Activated CD8-positive, alpha-beta memory T cell treated with anti-CD3 and anti-CD28 coated beads for 48 hours (primary cell): ENCODE data around the gene KAZN.

Source experiments
- DNase-seq, 3 experiments: peaks; one replicate each; pipeline ENCODE4 v3.0.0-alpha.2; 2020; ENCODE audit warnings: low read depth in 2 of 3, low spot score in 2 of 3

The KAZN gene

GRCh38 chr1:15047237-15047636 is 448.8 kb downstream of the KAZN start:
- DNase-seq: no peak

- no peak for DNase-seq
Measured at GRCh38 chr1:15048437-15048980, 450.0 kb downstream of the KAZN start.

GRCh38 chr1:15049067-15049466 is 450.6 kb downstream of the KAZN start:
- DNase-seq: no peak

GRCh38 chr1:15051882-15052528 is 453.5 kb downstream of the KAZN start:
- DNase-seq: no peak

GRCh38 chr1:15053153-15053552 is 454.7 kb downstream of the KAZN start:
- no peak for DNase-seq

GRCh38 chr1:15055736-15056415 is 457.4 kb downstream of the KAZN start:
- DNase-seq: no peak

GRCh38 chr1:15056515-15057285 is 458.2 kb downstream of the KAZN start:
- DNase-seq: no peak

- DNase-seq: no peak
Measured at GRCh38 chr1:15057834-15058233, 459.3 kb downstream of the KAZN start.

- DNase-seq: no peak
Measured at GRCh38 chr1:15058261-15058660, 459.8 kb downstream of the KAZN start.

- DNase-seq: no peak
Measured at GRCh38 chr1:15060104-15060503, 461.6 kb downstream of the KAZN start.

GRCh38 chr1:15062479-15063099 is 464.1 kb downstream of the KAZN start:
- no peak for DNase-seq

GRCh38 chr1:15063346-15063745 is 464.9 kb downstream of the KAZN start:
- no peak for DNase-seq

GRCh38 chr1:15063783-15064182 is 465.3 kb downstream of the KAZN start:
- DNase-seq: no peak

GRCh38 chr1:15064217-15064929 is 465.9 kb downstream of the KAZN start:
- no peak for DNase-seq

- DNase-seq: no peak
Measured at GRCh38 chr1:15065291-15065690, 466.8 kb downstream of the KAZN start.

GRCh38 chr1:15065736-15066135 is 467.3 kb downstream of the KAZN start:
- no peak for DNase-seq

GRCh38 chr1:15066191-15066590 is 467.7 kb downstream of the KAZN start:
- peak in 1 of 3 experiments; percentile 6 for DNase-seq

GRCh38 chr1:15067148-15067547 is 468.7 kb downstream of the KAZN start:
- DNase-seq: no peak

GRCh38 chr1:15068152-15068551 is 469.7 kb downstream of the KAZN start:
- DNase-seq: no peak

GRCh38 chr1:15068997-15069396 is 470.5 kb downstream of the KAZN start:
- no peak for DNase-seq
